K562 (cell line): ENCODE measurements around the gene CEBPZ. TPM values are rescaled to one million over a fixed set of nuclear protein-coding genes. Genes with fewer than 3 reads are reported as not detected.

Source experiments
- ARID3A ChIP-seq: IDR thresholded peaks from 2 replicates; pipeline ENCODE4 v1.6.1; 2012; ENCODE audit warnings: low read depth, low read length, improper control_type of control experiment, borderline replicate concordance
- ATF2 ChIP-seq: sonication (generic); formaldehyde crosslinking; IDR thresholded peaks from 2 replicates; pipeline ENCODE4 v1.8.1; 2022; ENCODE audit warnings: missing genetic modification reagents
- ATF3 ChIP-seq, 2 experiments: fragments of 450-650 bp in 1 of 2; sonication (generic) in 1 of 2; formaldehyde crosslinking in 1 of 2; IDR thresholded peaks in 1 of 2; conservative IDR thresholded peaks in 1 of 2; 2 replicates each; pipeline versions ENCODE4 v1.6.1 to v1.8.1; 2016 to 2023; ENCODE audit warnings: mild to moderate bottlenecking in 2 of 2, moderate library complexity in 2 of 2, inconsistent platforms in 1 of 2, missing genetic modification reagents in 1 of 2
- DACH1 ChIP-seq: fragments of 450-650 bp; IDR thresholded peaks from 2 replicates; pipeline ENCODE4 v1.6.1; 2018; ENCODE audit not compliant: partially characterized antibody
- DDX20 ChIP-seq: fragments of 450-650 bp; IDR thresholded peaks from 2 replicates; pipeline ENCODE4 v1.6.1; 2016; ENCODE audit warnings: missing genetic modification characterization, low read depth, mild to moderate bottlenecking, missing compliant biosample characterization, moderate library complexity
- GATAD2B ChIP-seq: fragments of 450-650 bp; IDR thresholded peaks from 2 replicates; pipeline ENCODE4 v1.6.1; 2017; ENCODE audit warnings: mild to moderate bottlenecking, borderline replicate concordance
- HMBOX1 ChIP-seq: sonication (generic); IDR thresholded peaks from 2 replicates; pipeline ENCODE4 v1.6.1; 2016
- HOMEZ ChIP-seq: fragments of 250-450 bp; sonication (Bioruptor Pico); IDR thresholded peaks from 2 replicates; pipeline ENCODE4 v1.4.0; 2020; ENCODE audit warnings: mild to moderate bottlenecking, moderate library complexity
- KDM4B ChIP-seq, 2 experiments: fragments of 450-650 bp in 1 of 2; sonication (generic) in 1 of 2; IDR thresholded peaks; 2 replicates each; pipeline ENCODE4 v1.6.1; 2016 to 2017; ENCODE audit warnings: borderline replicate concordance in 2 of 2, antibody characterized with exemption in 1 of 2, low read depth in 1 of 2, mild to moderate bottlenecking in 1 of 2
- L3MBTL2 ChIP-seq: fragments of 450-650 bp; IDR thresholded peaks from 2 replicates; pipeline ENCODE4 v1.6.1; 2016; ENCODE audit warnings: mild to moderate bottlenecking, moderate library complexity
- PHF20 ChIP-seq: fragments of 450-650 bp; IDR thresholded peaks from 2 replicates; pipeline ENCODE4 v1.6.1; 2018; ENCODE audit not compliant: partially characterized antibody
- POLR2G ChIP-seq: fragments of 200-400 bp; formaldehyde crosslinking; IDR thresholded peaks from 2 replicates; pipeline ENCODE4 v1.6.1; 2017; ENCODE audit warnings: low read depth, mild to moderate bottlenecking, antibody characterized with exemption, low read length, moderate library complexity
- RNF2 ChIP-seq: sonication (generic); IDR thresholded peaks from 2 replicates; pipeline ENCODE4 v1.6.1; 2016
- SIRT6 ChIP-seq: IDR thresholded peaks from one replicate; pipeline ENCODE4 v1.6.1; 2012; ENCODE audit warnings: low read depth, mild to moderate bottlenecking, control low read depth, inconsistent platforms, low read length, moderate library complexity
- TAF9B ChIP-seq: fragments of 450-650 bp; IDR thresholded peaks from 2 replicates; pipeline ENCODE4 v1.6.1; 2018; ENCODE audit warnings: mild to moderate bottlenecking; ENCODE audit not compliant: partially characterized antibody
- XRCC5 ChIP-seq: fragments of 200-400 bp; formaldehyde crosslinking; IDR thresholded peaks from 2 replicates; pipeline ENCODE4 v1.6.1; 2017; ENCODE audit warnings: low read depth, mild to moderate bottlenecking, low read length
- ZBTB1 ChIP-seq: sonication (generic); formaldehyde crosslinking; IDR thresholded peaks from 2 replicates; pipeline ENCODE4 v1.8.1; 2023; ENCODE audit warnings: missing genetic modification reagents, low read depth, mild to moderate bottlenecking, borderline replicate concordance
- ZNF511 ChIP-seq: sonication (generic); formaldehyde crosslinking; IDR thresholded peaks from 2 replicates; pipeline ENCODE4 v1.8.0; 2022; ENCODE audit warnings: mild to moderate bottlenecking, missing genetic modification reagents
- ZSCAN29 ChIP-seq: fragments of 450-650 bp; IDR thresholded peaks from 2 replicates; pipeline ENCODE4 v1.6.1; 2017
- polyA plus RNA-seq, 8 experiments: library from polyadenylated mRNA; depleted of rRNA in 4 of 8; stranded (reverse) in 5 of 8; unstranded in 3 of 8; fragments of >200 nt; fragmentation: Nextera tagmentation in 2 of 8; fragmentation: Illumina TruSeq in 1 of 8; extraction: Ambion mirVana in 2 of 8; extraction: Trizol in 1 of 8; gene quantifications; 2 replicates each; pipeline versions ENCODE4 v1.2.1 to v1.2.3, GENCODE V29; 2011 to 2014; ENCODE audit warnings: inconsistent platforms in 1 of 8, missing spikeins in 1 of 8
- total RNA-seq, 7 experiments: library from RNA; depleted of rRNA in 6 of 7; stranded (reverse); fragments of >200 nt in 6 of 7; fragmentation: Illumina TruSeq in 2 of 7; extraction: Trizol in 2 of 7; gene quantifications; 2 replicates each; pipeline versions ENCODE4 v1.2.1 to v1.2.3, GENCODE V29; 2011 to 2021; ENCODE audit warnings: low replicate concordance in 1 of 7

The CEBPZ gene
- total and polyA plus RNA-seq, 9 of the 15 experiments (the other 6 are each of a cell fraction or from before 2014, with no cell fraction given) = 49.7 to 160 (median 82.8) TPM

GRCh38 chr2:37196320-37197195 is 34.8 kb downstream of the CEBPZ start, which contains the start of gene CEBPZOS (continued):
- TF ChIP-seq HOMEZ = no peak
- peak; percentile 51; the same call in 1 of the 2 replicates for TF ChIP-seq RNF2
- no peak for TF ChIP-seq SIRT6
- peak; percentile 89 for TF ChIP-seq POLR2G
- TF ChIP-seq ZNF511 (CRISPR knock-in tag) = peak; percentile 95
- TF ChIP-seq GATAD2B = no peak
- TF ChIP-seq DACH1 = peak; percentile 42
- TF ChIP-seq HMBOX1 = no peak
- TF ChIP-seq KDM4B (IDR thresholded peaks at IDR 0.05; ENCODE audit: borderline replicate concordance in 2 of 2, low read depth in 1 of 2) = peak in 1 of 2 experiments; percentile 41; a peak in 1 of 4 replicates
- 0 out of 2 replicates have a peak, but pooled peaks have one; percentile 1 for TF ChIP-seq XRCC5
- 0 out of 2 replicates have a peak, but pooled peaks have one; percentile 33 for TF ChIP-seq ZSCAN29
- TF ChIP-seq ATF3 (IDR thresholded peaks at IDR 0.05) = no peak
- 0 out of 2 replicates have a peak, but pooled peaks have one; percentile 19 for TF ChIP-seq ATF3 (CRISPR knock-in tag; conservative IDR thresholded peaks at IDR 0.05)
- peak; percentile 97 for TF ChIP-seq L3MBTL2
- peak; percentile 22 for TF ChIP-seq TAF9B
- TF ChIP-seq PHF20 = peak; percentile 86
- peak; percentile 15; the same call in 1 of the 2 replicates for TF ChIP-seq ATF2 (CRISPR knock-in tag)
- peak; percentile 77; the same call in 1 of the 2 replicates for TF ChIP-seq ARID3A
- no peak for TF ChIP-seq DDX20
- 0 out of 2 replicates have a peak, but pooled peaks have one; percentile 52 for TF ChIP-seq ZBTB1 (CRISPR knock-in tag)
